NB4 (cell line): ENCODE measurements around the gene PRH2.
A peak's percentile ranks its signal among the peaks of the same experiment; 100 is the strongest.

ENCODE experiments used
- DNase-seq: peaks from one replicate; pipeline ENCODE4 v3.0.0; 2010; ENCODE audit warnings: low read depth
- H3K4me3 ChIP-seq: one replicate; pipeline ENCODE4 v1.5.1; 2011; ENCODE audit warnings: mild to moderate bottlenecking, low read depth, low read length, moderate library complexity
- MYC ChIP-seq: IDR thresholded peaks from 2 replicates; pipeline ENCODE4 v1.6.1; 2011; ENCODE audit warnings: low read depth, low read length
- POLR2A ChIP-seq: IDR thresholded peaks from 2 replicates; pipeline ENCODE4 v1.6.1; 2011; ENCODE audit warnings: mild to moderate bottlenecking; ENCODE audit not compliant: insufficient read length; ENCODE audit errors: extremely low read depth
- TF ChIP-seq, protein P1 (sequence below): IDR thresholded peaks from 2 replicates; pipeline ENCODE4 v1.6.1; 2011; ENCODE audit warnings: low read depth, low read length
- TF ChIP-seq, protein P2 (sequence below): IDR thresholded peaks from one replicate; pipeline ENCODE4 v1.5.1; 2012; ENCODE audit warnings: low read depth, low read length

PRH2 gene

DNA sequence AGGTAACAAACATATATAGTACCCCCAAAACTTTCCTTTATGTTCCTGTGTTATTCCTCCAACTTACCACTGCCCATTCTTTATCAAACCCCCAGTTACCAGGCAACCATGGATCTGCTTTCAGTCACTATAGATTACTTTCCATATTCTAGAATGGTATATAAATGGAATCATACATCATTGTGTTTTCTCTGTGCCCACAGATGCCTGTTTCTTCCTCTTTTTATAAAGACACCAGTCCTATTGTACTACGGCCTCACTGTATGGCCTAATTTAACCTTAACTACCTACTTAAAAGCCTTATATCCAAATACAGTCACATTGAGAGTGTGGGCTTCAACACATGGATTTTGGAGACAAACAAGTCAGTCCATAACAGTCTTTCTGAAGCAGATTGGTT, 7.5 kb downstream of the PRH2 start:
- TF ChIP-seq, protein P1, sequence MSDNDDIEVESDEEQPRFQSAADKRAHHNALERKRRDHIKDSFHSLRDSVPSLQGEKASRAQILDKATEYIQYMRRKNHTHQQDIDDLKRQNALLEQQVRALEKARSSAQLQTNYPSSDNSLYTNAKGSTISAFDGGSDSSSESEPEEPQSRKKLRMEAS, result no peak
- no peak for TF ChIP-seq POLR2A
- TF ChIP-seq, protein P2, sequence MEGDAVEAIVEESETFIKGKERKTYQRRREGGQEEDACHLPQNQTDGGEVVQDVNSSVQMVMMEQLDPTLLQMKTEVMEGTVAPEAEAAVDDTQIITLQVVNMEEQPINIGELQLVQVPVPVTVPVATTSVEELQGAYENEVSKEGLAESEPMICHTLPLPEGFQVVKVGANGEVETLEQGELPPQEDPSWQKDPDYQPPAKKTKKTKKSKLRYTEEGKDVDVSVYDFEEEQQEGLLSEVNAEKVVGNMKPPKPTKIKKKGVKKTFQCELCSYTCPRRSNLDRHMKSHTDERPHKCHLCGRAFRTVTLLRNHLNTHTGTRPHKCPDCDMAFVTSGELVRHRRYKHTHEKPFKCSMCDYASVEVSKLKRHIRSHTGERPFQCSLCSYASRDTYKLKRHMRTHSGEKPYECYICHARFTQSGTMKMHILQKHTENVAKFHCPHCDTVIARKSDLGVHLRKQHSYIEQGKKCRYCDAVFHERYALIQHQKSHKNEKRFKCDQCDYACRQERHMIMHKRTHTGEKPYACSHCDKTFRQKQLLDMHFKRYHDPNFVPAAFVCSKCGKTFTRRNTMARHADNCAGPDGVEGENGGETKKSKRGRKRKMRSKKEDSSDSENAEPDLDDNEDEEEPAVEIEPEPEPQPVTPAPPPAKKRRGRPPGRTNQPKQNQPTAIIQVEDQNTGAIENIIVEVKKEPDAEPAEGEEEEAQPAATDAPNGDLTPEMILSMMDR, result no peak
- no peak for TF ChIP-seq MYC
- DNase-seq, result peak; percentile 6
- H3K4me3 ChIP-seq, result no peak overlapping the region

DNA sequence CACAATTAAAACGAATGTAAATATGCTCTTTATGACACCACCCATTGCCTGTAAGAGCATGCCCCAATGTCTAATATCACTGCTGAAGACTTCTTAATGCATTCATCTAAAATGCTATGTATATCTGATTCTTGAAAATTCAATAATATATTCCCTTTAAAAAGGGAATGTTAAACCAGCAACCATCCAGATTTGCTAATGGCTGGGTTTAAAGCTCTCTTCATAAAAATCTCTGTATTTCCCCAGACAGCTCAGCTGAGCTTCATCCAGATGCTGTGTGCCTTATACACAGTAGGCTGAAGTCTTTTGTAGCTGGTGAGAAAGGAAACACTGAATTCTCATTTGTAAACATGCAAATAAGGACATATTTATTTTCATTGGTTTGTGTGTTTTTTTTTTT, 10.1 kb downstream of the PRH2 start, which contains the start of gene TAS2R14:
TSS of gene TAS2R14 (minus strand) at position 101 of the 400 bp plus-strand sequence. CDS start at position 45, 56 bp downstream.
- H3K4me3 ChIP-seq, result no peak within 1 kb of the TSS
- TF ChIP-seq, protein P2, result no peak
- no peak for DNase-seq

DNA sequence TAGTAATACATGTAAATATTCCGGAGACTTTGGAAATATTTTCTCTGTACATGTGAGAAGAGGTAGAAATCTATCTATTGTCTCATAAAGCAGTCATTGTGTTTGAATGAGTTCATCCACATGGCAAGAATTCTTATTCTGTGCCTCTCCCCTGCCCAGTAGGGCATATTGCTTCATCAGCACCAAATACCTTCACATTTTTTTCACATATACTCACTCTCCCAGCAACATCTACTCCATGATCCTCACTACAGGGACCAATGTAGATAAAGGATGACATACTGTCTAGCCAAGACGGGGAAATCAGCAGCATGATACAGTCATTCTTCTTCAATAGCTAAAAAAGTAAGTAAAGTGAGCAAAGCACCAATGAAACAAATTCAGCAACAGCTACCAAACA, 11.4 kb downstream of the PRH2 start:
- TF ChIP-seq MYC (no peak), POLR2A (no peak)
- TF ChIP-seq, protein P2, result no peak
- TF ChIP-seq, protein P1, result no peak
- H3K4me3 ChIP-seq, result no peak overlapping the region
- no peak for DNase-seq

DNA sequence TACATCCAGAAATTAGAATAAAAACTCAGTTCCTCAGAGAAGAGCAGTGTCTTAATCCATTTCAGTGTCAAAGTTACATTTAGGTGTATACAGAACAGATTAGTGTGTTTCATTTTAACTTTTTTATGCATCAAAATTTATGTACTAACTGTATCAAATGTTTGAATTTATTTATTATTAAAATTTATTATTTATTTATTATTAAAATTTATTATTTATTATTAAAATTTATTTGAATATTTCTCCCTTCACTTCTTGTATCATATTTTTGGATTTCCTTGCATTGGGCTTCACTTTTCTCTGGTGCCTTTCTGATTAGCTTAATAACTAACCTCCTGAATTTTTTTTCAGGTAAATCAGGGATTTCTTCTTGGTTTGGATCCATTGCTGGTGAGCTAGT, 12.3 kb downstream of the PRH2 start:
- DNase-seq, result no peak
- TF ChIP-seq, protein P2, result no peak
- TF ChIP-seq POLR2A, result no peak
- TF ChIP-seq, protein P1, result no peak
- TF ChIP-seq MYC, result no peak
- no peak overlapping the region for H3K4me3 ChIP-seq

DNA sequence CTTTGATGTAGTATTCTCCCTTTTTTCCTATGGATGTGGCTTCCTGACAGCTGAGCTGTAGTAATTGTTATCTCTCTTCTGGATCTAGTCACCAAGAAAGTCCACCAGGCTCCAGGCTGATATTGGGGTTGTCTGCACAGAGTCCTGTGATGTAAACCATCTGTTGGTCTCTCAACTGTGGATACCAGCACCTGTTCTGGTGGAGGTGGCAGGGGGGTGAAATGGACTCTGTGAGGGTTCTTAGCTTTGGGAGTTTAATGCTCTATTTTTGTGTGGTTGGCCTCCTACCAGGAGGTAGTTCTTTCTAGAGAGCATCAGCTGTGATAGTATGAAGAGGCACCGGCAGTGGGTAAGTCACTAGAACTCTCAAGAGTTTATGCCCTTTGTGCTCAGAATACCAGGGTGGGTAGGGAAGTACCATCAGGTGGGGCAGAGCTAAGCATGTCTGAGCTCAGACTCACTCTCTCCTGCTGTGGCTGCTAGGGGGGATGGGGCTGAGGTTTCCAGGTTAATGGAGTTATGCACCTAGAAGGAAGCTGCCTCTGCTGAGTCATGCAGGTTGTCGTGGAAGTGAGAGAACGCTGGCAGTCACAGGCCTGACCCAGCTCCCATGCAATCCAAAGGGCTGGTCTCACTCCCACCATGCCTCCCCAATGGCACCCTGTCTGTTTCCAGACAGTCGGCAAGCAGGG, 13.0 kb downstream of the PRH2 start:
- TF ChIP-seq, protein P2, result no peak
- TF ChIP-seq MYC (no peak), POLR2A (no peak)
- TF ChIP-seq, protein P1, result no peak
- H3K4me3 ChIP-seq, result no peak overlapping the region
- no peak for DNase-seq

DNA sequence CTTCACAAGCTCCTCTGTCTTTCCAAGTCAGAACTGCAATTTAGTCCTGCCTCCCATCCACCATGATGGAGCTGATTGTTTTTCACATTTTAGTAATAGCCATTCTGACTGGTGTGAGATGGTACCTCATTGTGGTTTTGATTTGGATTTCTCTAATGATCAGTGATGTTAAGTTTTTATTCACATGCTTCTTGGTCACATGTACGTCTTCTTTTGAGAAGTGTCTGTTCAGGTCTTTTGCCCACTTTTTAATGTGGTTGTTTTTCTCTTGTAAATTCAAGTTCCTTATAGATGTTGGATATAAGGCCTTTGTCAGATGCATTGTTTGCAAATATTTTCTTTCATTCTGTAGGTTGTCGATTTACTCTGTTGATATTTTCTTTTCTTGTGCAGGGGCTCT, 14.1 kb downstream of the PRH2 start:
- TF ChIP-seq POLR2A, result no peak
- TF ChIP-seq, protein P2, result no peak
- no peak overlapping the region for H3K4me3 ChIP-seq
- DNase-seq, result no peak
